Mesenchymal stem cell (in vitro differentiated cells and primary cell): Measurements from ENCODE around the gene ZXDC.

Experiments
- DNase-seq: peaks from one replicate; pipeline ENCODE4 v3.0.0-alpha.2; 2013
- H2AFZ ChIP-seq: one replicate; pipeline ENCODE4 v1.6.1; 2013; ENCODE audit warnings: low read depth, mild to moderate bottlenecking, control low read depth, inconsistent platforms, low read length, moderate library complexity
- H2AK5ac ChIP-seq: 2 replicates; pipeline ENCODE4 v1.6.1; 2013; ENCODE audit warnings: low read length, moderate library complexity, mild to moderate bottlenecking, inconsistent platforms; ENCODE audit not compliant: severe bottlenecking
- H2BK120ac ChIP-seq: one replicate; pipeline ENCODE4 v1.6.1; 2013; ENCODE audit warnings: low read depth, mild to moderate bottlenecking, inconsistent platforms, low read length, moderate library complexity
- H2BK12ac ChIP-seq, 2 experiments: one replicate each; pipeline ENCODE4 v1.6.1; 2013; ENCODE audit warnings: inconsistent platforms in 2 of 2, low read length in 2 of 2, mild to moderate bottlenecking in 2 of 2, moderate library complexity in 2 of 2, control low read depth in 1 of 2
- H2BK15ac ChIP-seq: one replicate; pipeline ENCODE4 v1.6.1; 2013; ENCODE audit warnings: mild to moderate bottlenecking, low read depth, inconsistent platforms; ENCODE audit not compliant: poor library complexity, severe bottlenecking
- H2BK5ac ChIP-seq: 2 replicates; pipeline ENCODE4 v1.6.1; 2013; ENCODE audit warnings: low read depth, mild to moderate bottlenecking, low read length, control low read depth, inconsistent platforms; ENCODE audit not compliant: poor library complexity, severe bottlenecking
- H3K14ac ChIP-seq, 2 experiments: one replicate each; pipeline ENCODE4 v1.6.1; 2013; ENCODE audit warnings: inconsistent platforms in 2 of 2, low read length in 2 of 2, control low read depth in 1 of 2, mild to moderate bottlenecking in 1 of 2, moderate library complexity in 1 of 2
- H3K18ac ChIP-seq, 2 experiments: one replicate each; pipeline ENCODE4 v1.6.1; 2013; ENCODE audit warnings: inconsistent platforms in 2 of 2, low read length in 2 of 2, control low read depth in 1 of 2, low read depth in 1 of 2, mild to moderate bottlenecking in 1 of 2
- H3K23ac ChIP-seq, 2 experiments: one replicate each; pipeline ENCODE4 v1.6.1; 2013; ENCODE audit warnings: inconsistent platforms in 2 of 2, low read length in 2 of 2, mild to moderate bottlenecking in 2 of 2, moderate library complexity in 2 of 2, control low read depth in 1 of 2
- H3K27ac ChIP-seq: 2 replicates; pipeline ENCODE4 v1.5.1; 2013; ENCODE audit warnings: mild to moderate bottlenecking, moderate library complexity, low read length, control low read depth, inconsistent platforms; ENCODE audit not compliant: poor library complexity, severe bottlenecking
- H3K27me3 ChIP-seq, 2 experiments: 2 replicates each; pipeline versions ENCODE4 v1.6.1 to v1.7.0; 2013; ENCODE audit warnings: low read length in 2 of 2, mild to moderate bottlenecking in 2 of 2, moderate library complexity in 2 of 2, control low read depth in 1 of 2, inconsistent platforms in 1 of 2; ENCODE audit not compliant: control insufficient read depth in 1 of 2, insufficient read depth in 1 of 2
- H3K36me3 ChIP-seq, 2 experiments: 2 replicates each; pipeline versions ENCODE4 v1.6.1 to v1.7.0; 2013; ENCODE audit warnings: low read length in 2 of 2, control low read depth in 1 of 2, inconsistent platforms in 1 of 2, low read depth in 1 of 2, mild to moderate bottlenecking in 1 of 2; ENCODE audit not compliant: insufficient read depth in 2 of 2, control insufficient read depth in 1 of 2
- H3K4ac ChIP-seq, 2 experiments: one replicate each; pipeline ENCODE4 v1.6.1; 2013; ENCODE audit warnings: inconsistent platforms in 2 of 2, low read length in 2 of 2, mild to moderate bottlenecking in 2 of 2, moderate library complexity in 2 of 2, control low read depth in 1 of 2, low read depth in 1 of 2
- H3K4me1 ChIP-seq: 2 replicates; pipeline ENCODE4 v1.6.1; 2013; ENCODE audit warnings: low read depth, low read length, control low read depth; ENCODE audit not compliant: control insufficient read depth, insufficient read depth
- H3K4me2 ChIP-seq: 2 replicates; pipeline ENCODE4 v1.6.1; 2013; ENCODE audit warnings: low read length, mild to moderate bottlenecking, inconsistent platforms; ENCODE audit not compliant: poor library complexity, severe bottlenecking
- H3K4me3 ChIP-seq, 2 experiments: 2 replicates each; pipeline versions ENCODE4 v1.5.1 to v1.7.0; 2013; ENCODE audit warnings: low read length in 2 of 2, mild to moderate bottlenecking in 2 of 2, control low read depth in 1 of 2, low read depth in 1 of 2; ENCODE audit not compliant: insufficient read depth in 1 of 2
- H3K79me1 ChIP-seq: replicated peaks from 2 replicates; pipeline ENCODE4 v1.6.1; 2013; ENCODE audit warnings: mild to moderate bottlenecking, control low read depth, low read length, inconsistent platforms; ENCODE audit not compliant: poor library complexity, severe bottlenecking
- H3K9ac ChIP-seq: 2 replicates; pipeline ENCODE4 v1.7.0; 2013; ENCODE audit warnings: mild to moderate bottlenecking, low read length, moderate library complexity
- H3K9me3 ChIP-seq: 2 replicates; pipeline ENCODE4 v1.7.0; 2013; ENCODE audit warnings: mild to moderate bottlenecking, low read length; ENCODE audit not compliant: control insufficient read depth
- H4K8ac ChIP-seq: one replicate; pipeline ENCODE4 v1.6.1; 2013; ENCODE audit warnings: inconsistent platforms, mild to moderate bottlenecking, low read length, moderate library complexity
- H4K91ac ChIP-seq: one replicate; pipeline ENCODE4 v1.6.1; 2013; ENCODE audit warnings: mild to moderate bottlenecking, low read length, inconsistent platforms
- whole genome bisulfite sequencing: methylation state at CpG from one replicate; pipeline ENCODE4 v1.1.7; 2013; ENCODE audit warnings: mixed read lengths; 5-methylcytosine and 5-hydroxymethylcytosine counted together

The ZXDC gene

DNA sequence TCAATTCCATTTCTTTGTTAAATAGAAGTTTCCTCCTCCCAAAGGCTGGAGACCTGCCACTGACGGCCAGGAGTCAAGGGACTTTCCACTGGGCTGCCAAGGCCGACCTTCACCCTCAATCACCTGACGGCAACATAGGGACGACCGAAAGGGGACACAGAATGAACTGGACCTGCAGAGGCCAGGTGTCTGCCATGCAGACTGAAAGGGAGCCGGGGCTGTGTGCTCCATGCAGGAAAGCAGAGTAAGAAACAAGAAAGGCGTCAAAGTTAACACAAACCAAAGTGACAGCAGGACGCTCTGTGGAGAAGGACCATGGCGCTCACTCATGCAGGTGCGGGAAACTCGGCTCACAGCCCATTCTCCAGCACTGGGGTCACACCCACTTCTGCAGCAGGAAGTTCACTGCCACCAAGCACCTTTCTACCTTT, 26.1 kb downstream of the ZXDC start:
- Histone ChIP-seq H2BK12ac (no peak overlapping the region), H3K27me3 (no peaks in the 10 kb centered on the region), H3K36me3 (peaks cover 43 to 75% of the 10 kb centered on the region in 2 experiments), H3K9me3 (no peaks in the 10 kb centered on the region), H2AFZ (no peak overlapping the region), H3K9ac (no peak overlapping the region), H4K91ac (no peak overlapping the region), H3K18ac (no peak overlapping the region), H2BK15ac (no peak overlapping the region), H4K8ac (no peak overlapping the region), H3K4me2 (no peak overlapping the region), H2BK120ac (no peak overlapping the region), H3K4me1 (peaks cover 19% of the 10 kb centered on the region), H2BK5ac (no peak overlapping the region), H3K4me3 (no peak overlapping the region), H3K4ac (no peak overlapping the region), H2AK5ac (no peak overlapping the region), H3K23ac (no peak overlapping the region), H3K79me1 (peaks cover 25% of the 10 kb centered on the region), H3K27ac (no peak overlapping the region), H3K14ac (no peak overlapping the region)
- 97% methylated on average over 11 of the region's 11 CpGs for WGBS
- no peak for DNase-seq

DNA sequence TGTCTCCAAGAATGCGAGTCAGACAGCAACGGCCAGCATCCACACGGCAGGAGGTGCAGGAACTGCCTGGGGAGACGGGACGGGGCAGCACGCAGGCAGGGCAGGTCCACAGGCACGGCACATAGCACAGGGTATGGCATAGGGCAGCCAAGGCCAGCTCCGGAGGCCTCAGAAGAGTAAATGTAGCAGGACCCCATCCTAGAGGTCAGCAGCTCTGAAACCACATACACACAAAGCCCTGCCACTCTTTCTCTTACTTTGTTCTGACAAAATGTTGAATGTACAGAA, 26.9 kb downstream of the ZXDC start:
- H3K4me1 ChIP-seq = peaks cover 19% of the 10 kb centered on the region
- H3K4me3 ChIP-seq = no peak overlapping the region
- no peaks in the 10 kb centered on the region for H3K9me3 ChIP-seq
- no peak overlapping the region for H3K9ac ChIP-seq
- H2AFZ ChIP-seq = no peak overlapping the region
- H2AK5ac ChIP-seq = no peak overlapping the region
- no peak for DNase-seq
- H3K14ac ChIP-seq = no peak overlapping the region
- no peak overlapping the region for H3K27ac ChIP-seq
- H3K36me3 ChIP-seq = peaks cover 43 to 68% of the 10 kb centered on the region in 2 experiments
- H2BK12ac ChIP-seq = no peak overlapping the region
- H4K8ac ChIP-seq = no peak overlapping the region
- H2BK5ac ChIP-seq = no peak overlapping the region
- H3K27me3 ChIP-seq = no peaks in the 10 kb centered on the region
- H3K18ac ChIP-seq = no peak overlapping the region
- H3K4ac ChIP-seq = no peak overlapping the region
- peaks cover 22% of the 10 kb centered on the region for H3K79me1 ChIP-seq
- no peak overlapping the region for H4K91ac ChIP-seq
- no peak overlapping the region for H2BK120ac ChIP-seq
- H3K23ac ChIP-seq = no peak overlapping the region
- H3K4me2 ChIP-seq = no peak overlapping the region
- H2BK15ac ChIP-seq = no peak overlapping the region
- 98% methylated on average over 7 of the region's 8 CpGs for WGBS

DNA sequence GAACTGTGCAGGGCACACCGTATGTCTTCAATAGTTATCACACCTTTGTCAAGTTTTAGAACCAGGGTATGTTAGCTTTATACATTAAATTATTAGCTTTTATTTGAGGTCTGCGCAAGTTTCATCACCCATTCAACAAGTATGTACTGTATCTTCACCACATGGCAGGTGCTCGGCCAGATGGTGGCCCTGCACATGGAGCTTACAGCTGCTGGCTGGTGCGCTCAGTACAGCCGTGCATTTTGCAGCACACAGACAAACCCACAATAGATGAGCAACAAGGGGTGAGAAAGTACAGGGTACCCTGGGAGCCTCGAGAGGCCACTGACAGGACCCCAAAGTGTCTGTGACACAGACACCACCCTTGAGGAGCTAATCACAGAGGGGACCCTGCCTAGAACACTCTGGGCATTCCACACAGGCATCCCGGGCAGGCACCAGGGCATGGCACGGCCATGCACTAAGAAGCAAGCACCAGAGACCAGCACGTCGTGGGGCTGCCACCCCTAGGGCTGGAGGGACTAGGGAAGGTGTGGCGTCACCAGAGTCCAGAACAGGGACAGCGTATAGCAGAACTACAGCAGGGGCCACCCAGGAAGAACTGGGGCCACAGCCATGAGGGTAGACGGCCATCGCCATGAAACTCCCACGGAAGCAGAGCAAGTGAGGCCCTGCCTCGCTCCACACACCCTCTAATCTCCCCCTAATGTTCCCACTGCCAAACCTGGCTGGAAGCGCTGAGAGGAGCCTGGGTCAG, 27.4 kb downstream of the ZXDC start:
- Histone ChIP-seq H4K8ac (no peak overlapping the region), H2BK12ac (no peak overlapping the region), H3K4me2 (no peak overlapping the region), H3K4ac (no peak overlapping the region), H3K79me1 (peaks cover 22% of the 10 kb centered on the region), H3K27ac (no peak overlapping the region), H3K27me3 (no peaks in the 10 kb centered on the region), H3K14ac (no peak overlapping the region), H2AFZ (no peak overlapping the region), H3K9me3 (no peaks in the 10 kb centered on the region), H3K23ac (no peak overlapping the region), H3K36me3 (peaks cover 43 to 64% of the 10 kb centered on the region in 2 experiments), H3K9ac (no peak overlapping the region), H3K4me3 (no peak overlapping the region), H2BK120ac (no peak overlapping the region), H4K91ac (no peak overlapping the region), H2AK5ac (no peak overlapping the region), H3K4me1 (peaks cover 19% of the 10 kb centered on the region), H2BK5ac (no peak overlapping the region), H2BK15ac (no peak overlapping the region), H3K18ac (no peak overlapping the region)
- DNase-seq = no peak
- 97% methylated on average over 16 of the region's 17 CpGs for WGBS

DNA sequence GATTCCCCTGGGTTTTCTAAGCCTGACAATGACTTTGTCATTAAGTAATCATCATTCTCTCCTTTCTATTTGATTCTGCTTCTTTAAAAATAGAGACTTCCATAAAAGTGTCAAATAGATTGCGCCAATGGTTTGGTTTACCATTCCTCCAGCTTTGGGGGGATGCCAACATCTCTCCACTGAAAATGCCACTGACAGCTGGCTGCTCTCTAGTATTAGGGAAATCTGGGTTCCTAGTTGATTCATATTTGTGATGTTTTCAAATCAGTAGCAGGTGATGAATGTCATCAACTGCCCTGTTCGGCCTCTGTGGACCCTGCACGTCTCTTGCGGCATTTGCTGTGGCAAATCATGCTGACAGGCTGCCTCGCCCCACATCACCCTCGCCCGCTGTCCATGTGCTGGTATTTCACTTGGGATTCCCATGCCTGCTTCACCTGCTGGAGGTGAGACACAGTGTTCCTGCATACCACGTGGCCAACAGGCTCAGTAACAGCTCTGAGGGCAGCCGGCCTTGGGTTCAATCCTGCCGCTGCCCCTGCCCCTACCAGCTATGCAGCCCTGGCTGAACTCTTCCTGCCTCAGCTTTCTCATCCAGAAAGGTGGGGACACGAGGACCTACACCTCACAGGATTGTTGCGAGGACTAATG, 28.1 kb downstream of the ZXDC start:
- Histone ChIP-seq H2BK15ac (no peak overlapping the region), H3K4me3 (no peak overlapping the region), H3K23ac (no peak overlapping the region), H3K18ac (no peak overlapping the region), H3K9me3 (no peaks in the 10 kb centered on the region), H3K4me1 (peaks cover 19% of the 10 kb centered on the region), H3K4ac (no peak overlapping the region), H4K8ac (no peak overlapping the region), H3K14ac (no peak overlapping the region), H3K27ac (no peak overlapping the region), H2BK12ac (no peak overlapping the region), H2BK120ac (no peak overlapping the region), H2AFZ (no peak overlapping the region), H3K36me3 (peaks cover 41 to 58% of the 10 kb centered on the region in 2 experiments), H3K4me2 (no peak overlapping the region), H3K27me3 (no peaks in the 10 kb centered on the region), H3K9ac (no peak overlapping the region), H2BK5ac (no peak overlapping the region), H3K79me1 (peaks cover 20% of the 10 kb centered on the region), H2AK5ac (no peak overlapping the region), H4K91ac (no peak overlapping the region)
- DNase-seq = no peak
- 96% methylated on average over 12 of the region's 12 CpGs for WGBS
